GM20000 (cell line): ENCODE data around the gene ACSF3.
"Not testable (repeated sequence)": the region's sequence is repeated elsewhere in the genome, so short reads cannot be mapped to it uniquely, and the experiment has no call there.

Experiments used
- DNase-seq: peaks from one replicate; pipeline ENCODE4 v3.0.0; 2012; ENCODE audit warnings: low spot score
- CTCF ChIP-seq: IDR thresholded peaks from 2 replicates; pipeline ENCODE4 v1.5.1; 2012; ENCODE audit warnings: mild to moderate bottlenecking, control low read depth; ENCODE audit errors: extremely low read depth, missing control alignments

ACSF3 gene

DNA sequence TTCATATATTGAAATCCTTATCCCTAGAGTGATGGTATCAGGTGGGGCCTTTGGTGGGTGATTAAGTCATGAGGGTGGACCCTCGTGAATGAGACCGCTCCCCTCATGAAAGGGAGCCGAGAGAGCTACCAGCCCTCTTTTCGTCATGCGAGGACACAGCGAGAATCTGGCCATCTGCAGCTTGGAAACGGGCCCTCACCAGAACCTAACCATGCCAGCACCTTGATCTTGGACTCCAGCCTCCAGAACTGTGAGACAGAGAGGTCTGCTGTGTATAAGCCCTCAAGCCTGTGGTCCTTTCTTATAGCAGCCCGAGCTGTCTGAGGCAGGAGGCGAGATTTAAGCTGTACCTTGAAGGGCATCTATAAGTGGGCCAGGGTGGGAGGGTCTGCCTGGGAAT is 23.7 kb upstream of the ACSF3 start:
- DNase-seq: no peak
- no peak for TF ChIP-seq CTCF

GRCh38 chr16:89070590-89070989 is 23.1 kb upstream of the ACSF3 start:
- no peak for DNase-seq
- no peak for TF ChIP-seq CTCF

DNA sequence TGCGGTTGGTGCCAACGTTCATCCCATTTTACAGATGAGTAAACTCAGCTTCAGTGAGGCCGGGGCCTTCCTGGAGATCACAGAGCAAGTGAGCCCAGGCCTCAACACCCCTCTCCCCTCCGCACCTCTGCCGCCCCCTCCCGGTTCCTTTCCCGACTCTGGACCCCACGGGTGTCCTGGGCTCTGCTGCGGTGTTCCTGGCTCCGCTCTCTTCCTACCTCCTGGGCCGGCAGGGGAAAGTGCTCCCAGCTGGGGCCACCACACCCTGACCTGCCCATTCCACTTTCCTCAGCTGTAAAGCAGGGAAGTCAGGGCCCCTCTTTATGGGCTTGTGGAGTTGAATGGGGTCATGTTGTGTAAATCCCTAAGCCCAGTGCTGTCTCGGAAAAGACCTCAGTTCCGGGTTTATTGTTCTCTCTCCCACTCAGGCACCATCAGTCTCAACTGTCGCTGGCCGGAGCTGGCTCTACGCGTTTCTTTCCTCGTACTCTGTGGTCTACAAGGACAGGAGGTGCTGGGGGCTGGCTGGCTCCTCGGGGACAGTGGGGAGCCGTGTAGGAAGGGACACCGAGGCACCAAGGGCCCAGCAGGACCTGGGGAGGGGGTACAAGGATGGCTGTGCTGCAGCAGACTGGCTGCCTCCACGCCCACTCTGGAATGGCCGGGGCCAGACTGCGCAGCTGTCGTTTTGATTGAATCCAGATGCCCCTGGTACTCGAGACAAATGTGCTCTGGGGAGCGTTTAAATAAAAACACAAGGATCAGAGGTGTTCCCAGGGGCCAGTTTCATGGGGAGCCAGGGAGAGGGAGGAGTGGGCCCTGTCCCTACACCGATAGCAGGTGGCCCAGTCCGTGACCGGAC is 21.7 kb upstream of the ACSF3 start:
- no peak for DNase-seq
- no peak for TF ChIP-seq CTCF

GRCh38 chr16:89072548-89073130 is 21.0 kb upstream of the ACSF3 start:
- no peak for DNase-seq
- no peak for TF ChIP-seq CTCF

DNA sequence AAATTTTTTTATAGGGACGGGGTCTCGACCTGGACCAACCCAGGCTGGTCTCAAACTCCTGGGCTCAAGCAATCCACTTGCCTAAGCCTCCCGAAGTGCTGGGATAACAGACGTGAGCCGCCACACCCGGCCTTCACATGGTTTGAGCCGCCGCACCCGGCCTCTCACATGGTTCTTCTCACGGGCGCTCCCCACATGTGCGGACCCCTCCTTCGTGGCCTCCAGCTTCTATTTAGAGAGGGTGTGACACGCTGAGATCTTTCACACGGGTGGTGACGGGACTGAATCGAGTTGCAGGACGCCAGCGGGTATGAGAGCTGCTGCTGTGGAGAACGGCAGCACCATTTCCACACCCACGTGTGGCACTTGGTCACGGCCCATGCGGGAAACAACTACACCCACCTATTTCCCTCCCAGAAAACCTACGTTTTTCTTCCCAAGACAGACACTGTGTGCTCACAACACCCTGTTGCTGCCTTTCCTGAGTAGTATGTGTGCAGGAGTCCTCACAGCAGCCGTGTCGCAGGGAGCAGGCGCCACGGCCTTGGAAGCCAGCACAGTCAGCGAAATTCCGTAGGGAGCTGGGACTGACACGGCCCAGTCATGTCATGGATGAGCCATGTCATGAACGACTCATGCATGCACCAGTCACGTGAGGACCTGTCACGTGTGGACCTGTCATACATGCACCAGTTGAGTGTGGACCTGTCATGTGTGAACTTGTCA is 20.1 kb upstream of the ACSF3 start:
- TF ChIP-seq CTCF: no peak
- DNase-seq: no peak

DNA sequence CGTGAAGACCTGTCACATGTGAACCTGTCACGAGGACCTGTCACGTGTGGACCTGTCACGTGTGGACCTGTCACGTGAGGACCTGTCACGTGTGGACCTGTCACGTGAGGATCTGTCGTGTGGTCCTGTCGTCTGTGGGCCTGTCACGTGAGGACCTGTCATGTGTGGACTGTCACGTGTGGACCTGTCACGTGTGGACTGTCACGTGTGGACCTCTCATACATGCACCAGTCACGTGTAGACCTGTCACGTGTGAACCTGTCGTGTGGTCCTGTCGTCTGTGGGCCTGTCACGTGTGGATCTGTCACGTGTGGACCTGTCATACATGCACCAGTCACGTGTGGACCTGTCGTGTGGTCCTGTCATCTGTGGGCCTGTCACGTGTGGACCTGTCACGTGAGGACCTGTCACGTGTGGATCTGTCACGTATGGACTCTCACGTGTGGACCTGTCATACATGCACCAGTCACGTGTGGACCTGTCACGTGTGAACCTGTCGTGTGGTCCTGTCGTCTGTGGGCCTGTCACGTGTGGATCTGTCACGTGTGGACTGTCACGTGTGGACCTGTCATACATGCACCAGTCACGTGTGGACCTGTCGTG is 19.5 kb upstream of the ACSF3 start:
- not testable (repeated sequence) for DNase-seq

- DNase-seq: no peak
- TF ChIP-seq CTCF: no peak
These were observed 18.6 kb upstream of the ACSF3 start for GRCh38 chr16:89074803-89075688.
